ENCODE measurements around the gene CMSS1.

DNA sequence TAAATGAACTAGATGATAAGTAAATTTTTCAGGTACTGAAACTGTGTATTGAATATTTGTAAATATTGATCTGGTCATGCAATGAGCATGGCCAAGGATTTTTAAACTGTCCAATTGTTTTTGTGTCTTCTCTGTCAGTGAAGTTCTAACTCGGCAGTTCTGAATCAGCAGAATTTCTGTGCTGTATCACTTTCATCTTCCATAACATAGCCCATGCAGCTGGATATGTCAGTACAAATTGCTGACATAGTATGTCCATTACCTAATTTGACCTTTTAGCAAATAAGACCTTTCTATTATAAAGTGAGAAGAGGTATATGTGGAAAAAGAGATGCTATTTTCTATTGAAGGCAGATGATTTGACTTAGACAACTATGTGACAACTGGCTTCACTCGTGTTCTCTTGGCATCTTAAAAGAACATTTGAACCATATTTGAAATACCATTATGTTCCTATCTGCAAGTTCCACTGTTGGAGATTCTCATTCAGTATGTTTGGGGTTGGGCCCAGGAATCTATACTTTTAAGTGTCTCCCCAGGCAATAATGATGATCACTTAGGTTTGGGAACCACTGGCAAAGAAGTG is 90.4 kb downstream of the CMSS1 start:
- TF ChIP-seq, protein P1, sequence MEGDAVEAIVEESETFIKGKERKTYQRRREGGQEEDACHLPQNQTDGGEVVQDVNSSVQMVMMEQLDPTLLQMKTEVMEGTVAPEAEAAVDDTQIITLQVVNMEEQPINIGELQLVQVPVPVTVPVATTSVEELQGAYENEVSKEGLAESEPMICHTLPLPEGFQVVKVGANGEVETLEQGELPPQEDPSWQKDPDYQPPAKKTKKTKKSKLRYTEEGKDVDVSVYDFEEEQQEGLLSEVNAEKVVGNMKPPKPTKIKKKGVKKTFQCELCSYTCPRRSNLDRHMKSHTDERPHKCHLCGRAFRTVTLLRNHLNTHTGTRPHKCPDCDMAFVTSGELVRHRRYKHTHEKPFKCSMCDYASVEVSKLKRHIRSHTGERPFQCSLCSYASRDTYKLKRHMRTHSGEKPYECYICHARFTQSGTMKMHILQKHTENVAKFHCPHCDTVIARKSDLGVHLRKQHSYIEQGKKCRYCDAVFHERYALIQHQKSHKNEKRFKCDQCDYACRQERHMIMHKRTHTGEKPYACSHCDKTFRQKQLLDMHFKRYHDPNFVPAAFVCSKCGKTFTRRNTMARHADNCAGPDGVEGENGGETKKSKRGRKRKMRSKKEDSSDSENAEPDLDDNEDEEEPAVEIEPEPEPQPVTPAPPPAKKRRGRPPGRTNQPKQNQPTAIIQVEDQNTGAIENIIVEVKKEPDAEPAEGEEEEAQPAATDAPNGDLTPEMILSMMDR (IDR thresholded peaks at IDR 0.05): no peak
- TF ChIP-seq POLR2A (IDR thresholded peaks at IDR 0.05) (no peak), EP300 (IDR thresholded peaks at IDR 0.05; ENCODE audit: low read depth) (no peak)
